SHP77 treated with DMSO at 0.1 percent for 48 hours (cell line): Measurements from ENCODE around the gene CDPF1.
A peak's percentile ranks its signal among the peaks of the same experiment; 100 is the strongest.

Experiments used
- DNase-seq: peaks from one replicate; lab custom pipeline; 2025; lab: John Stamatoyannopoulos, UW

CDPF1 gene

GRCh38 chr22:46256358-46256958 lies 6.4 kb upstream of the CDPF1 start:
- no peak for DNase-seq

GRCh38 chr22:46251816-46252380 lies 1.8 kb upstream of the CDPF1 start:
- DNase-seq, result no peak

- DNase-seq, result no peak
These were observed 1.2 kb upstream of the CDPF1 start for GRCh38 chr22:46251266-46251665.

- DNase-seq, result no peak
These were observed 661 bp upstream of the CDPF1 start for GRCh38 chr22:46250783-46251125.

- no peak for DNase-seq
These were observed 2.6 kb downstream of the CDPF1 start for GRCh38 chr22:46247443-46247975.

- DNase-seq, result no peak
These were observed 3.9 kb downstream of the CDPF1 start for GRCh38 chr22:46246178-46246577.

- peak; percentile 52 for DNase-seq
These were observed 4.6 kb downstream of the CDPF1 start for GRCh38 chr22:46245511-46245910.

GRCh38 chr22:46244771-46245170 lies 5.3 kb downstream of the CDPF1 start:
- DNase-seq, result no peak

- no peak for DNase-seq
These were observed 8.0 kb downstream of the CDPF1 start for GRCh38 chr22:46242076-46242475.

- DNase-seq, result no peak
These were observed 8.6 kb downstream of the CDPF1 start for GRCh38 chr22:46241396-46242007.

GRCh38 chr22:46240907-46241306 lies 9.2 kb downstream of the CDPF1 start:
- no peak for DNase-seq

GRCh38 chr22:46240506-46240905 lies 9.6 kb downstream of the CDPF1 start:
- DNase-seq, result no peak

GRCh38 chr22:46240073-46240472 lies 10.0 kb downstream of the CDPF1 start:
- DNase-seq, result no peak

GRCh38 chr22:46239261-46240048 lies 10.6 kb downstream of the CDPF1 start:
- no peak for DNase-seq

GRCh38 chr22:46238541-46238940 lies 11.6 kb downstream of the CDPF1 start:
- DNase-seq, result no peak

GRCh38 chr22:46237453-46238124 lies 12.5 kb downstream of the CDPF1 start:
- no peak for DNase-seq

- no peak for DNase-seq
These were observed 15.1 kb downstream of the CDPF1 start for GRCh38 chr22:46234969-46235368.

- DNase-seq, result no peak
These were observed 16.9 kb downstream of the CDPF1 start for GRCh38 chr22:46233231-46233630.

GRCh38 chr22:46230262-46230901 lies 19.7 kb downstream of the CDPF1 start:
- no peak for DNase-seq

GRCh38 chr22:46229701-46230100 lies 20.4 kb downstream of the CDPF1 start:
- no peak for DNase-seq

- no peak for DNase-seq
These were observed 23.5 kb downstream of the CDPF1 start for GRCh38 chr22:46226577-46226976.

GRCh38 chr22:46225631-46226030 lies 24.5 kb downstream of the CDPF1 start:
- no peak for DNase-seq
